Fibroblast of the aortic adventitia (primary cell): Measurements from ENCODE around the gene SUSD2. TPM values are rescaled to one million over a fixed set of nuclear protein-coding genes. Genes with fewer than 3 reads are reported as not detected.
"Not testable (repeated sequence)": the region's sequence is repeated elsewhere in the genome, so short reads cannot be mapped to it uniquely, and the experiment has no call there.

ENCODE experiments used
- DNase-seq: peaks from one replicate; pipeline ENCODE4 v3.0.0-alpha.2; 2010; ENCODE audit warnings: low read depth
- H3K4me3 ChIP-seq: 2 replicates; pipeline ENCODE4 v1.5.1; 2011; ENCODE audit warnings: low read depth, mild to moderate bottlenecking, control low read depth, low read length, moderate library complexity
- CTCF ChIP-seq: IDR thresholded peaks from 2 replicates; pipeline ENCODE4 v1.5.1; 2011; ENCODE audit warnings: mild to moderate bottlenecking, low read length, control low read depth, inconsistent platforms; ENCODE audit not compliant: insufficient read depth
- total RNA-seq: library from RNA; depleted of rRNA; stranded (reverse); fragments of >200 nt; gene quantifications from 2 replicates; pipeline ENCODE4 v1.2.3, GENCODE V29; 2012; ENCODE audit warnings: low replicate concordance

SUSD2 gene, protein sequence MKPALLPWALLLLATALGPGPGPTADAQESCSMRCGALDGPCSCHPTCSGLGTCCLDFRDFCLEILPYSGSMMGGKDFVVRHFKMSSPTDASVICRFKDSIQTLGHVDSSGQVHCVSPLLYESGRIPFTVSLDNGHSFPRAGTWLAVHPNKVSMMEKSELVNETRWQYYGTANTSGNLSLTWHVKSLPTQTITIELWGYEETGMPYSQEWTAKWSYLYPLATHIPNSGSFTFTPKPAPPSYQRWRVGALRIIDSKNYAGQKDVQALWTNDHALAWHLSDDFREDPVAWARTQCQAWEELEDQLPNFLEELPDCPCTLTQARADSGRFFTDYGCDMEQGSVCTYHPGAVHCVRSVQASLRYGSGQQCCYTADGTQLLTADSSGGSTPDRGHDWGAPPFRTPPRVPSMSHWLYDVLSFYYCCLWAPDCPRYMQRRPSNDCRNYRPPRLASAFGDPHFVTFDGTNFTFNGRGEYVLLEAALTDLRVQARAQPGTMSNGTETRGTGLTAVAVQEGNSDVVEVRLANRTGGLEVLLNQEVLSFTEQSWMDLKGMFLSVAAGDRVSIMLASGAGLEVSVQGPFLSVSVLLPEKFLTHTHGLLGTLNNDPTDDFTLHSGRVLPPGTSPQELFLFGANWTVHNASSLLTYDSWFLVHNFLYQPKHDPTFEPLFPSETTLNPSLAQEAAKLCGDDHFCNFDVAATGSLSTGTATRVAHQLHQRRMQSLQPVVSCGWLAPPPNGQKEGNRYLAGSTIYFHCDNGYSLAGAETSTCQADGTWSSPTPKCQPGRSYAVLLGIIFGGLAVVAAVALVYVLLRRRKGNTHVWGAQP
- 0.99 and 5.6 TPM in 2 replicates for total RNA-seq

DNA sequence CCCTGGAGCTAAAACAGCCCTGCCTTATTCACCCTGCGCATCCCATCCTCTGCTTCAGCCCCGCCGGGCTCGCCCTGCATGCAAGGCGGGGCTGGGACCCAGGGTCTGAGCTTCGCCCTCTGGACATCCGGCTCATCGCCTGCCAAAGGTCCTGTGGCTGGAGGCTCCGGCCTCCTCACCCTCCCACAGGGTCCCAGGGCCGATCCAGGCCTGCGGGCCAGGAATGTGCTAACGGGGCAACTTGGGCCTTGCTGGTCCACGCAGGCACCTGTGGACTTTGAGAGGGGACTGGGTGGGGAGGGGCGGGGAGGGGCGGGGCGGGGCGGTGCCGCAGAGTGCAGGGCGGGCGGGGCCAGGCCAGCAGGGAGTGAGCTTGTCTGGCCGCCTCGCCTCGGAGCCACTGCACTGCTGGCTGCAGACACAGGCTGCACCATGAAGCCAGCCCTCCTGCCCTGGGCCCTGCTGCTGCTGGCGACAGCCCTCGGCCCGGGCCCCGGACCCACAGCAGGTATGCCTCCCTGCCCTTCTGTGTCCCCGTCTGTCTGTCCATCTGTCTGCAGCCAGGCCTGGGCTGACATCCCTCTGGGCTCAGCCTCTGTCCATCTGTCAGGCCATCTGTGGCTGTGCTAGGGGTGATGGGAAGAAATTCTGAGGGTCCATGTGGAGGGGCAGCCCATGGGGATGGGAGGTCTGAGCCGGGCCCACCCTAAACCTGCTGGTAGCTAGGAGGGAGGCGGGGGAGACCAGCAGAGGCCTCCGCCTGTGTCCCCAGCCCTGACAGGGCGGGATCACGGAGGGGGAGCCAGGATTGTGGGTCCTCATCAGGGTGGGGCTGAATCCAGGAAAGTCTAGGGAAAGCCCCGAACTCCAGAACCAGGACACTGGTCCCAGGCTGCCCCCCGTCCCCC, at the start of gene SUSD2:
Gene SUSD2 (plus strand): TSS at position 400 of the 908 bp plus-strand sequence. CDS start 33 bp downstream, at position 433.
- TF ChIP-seq CTCF = no peak
- DNase-seq = no peak
- no peak within 1 kb of the TSS for H3K4me3 ChIP-seq

DNA sequence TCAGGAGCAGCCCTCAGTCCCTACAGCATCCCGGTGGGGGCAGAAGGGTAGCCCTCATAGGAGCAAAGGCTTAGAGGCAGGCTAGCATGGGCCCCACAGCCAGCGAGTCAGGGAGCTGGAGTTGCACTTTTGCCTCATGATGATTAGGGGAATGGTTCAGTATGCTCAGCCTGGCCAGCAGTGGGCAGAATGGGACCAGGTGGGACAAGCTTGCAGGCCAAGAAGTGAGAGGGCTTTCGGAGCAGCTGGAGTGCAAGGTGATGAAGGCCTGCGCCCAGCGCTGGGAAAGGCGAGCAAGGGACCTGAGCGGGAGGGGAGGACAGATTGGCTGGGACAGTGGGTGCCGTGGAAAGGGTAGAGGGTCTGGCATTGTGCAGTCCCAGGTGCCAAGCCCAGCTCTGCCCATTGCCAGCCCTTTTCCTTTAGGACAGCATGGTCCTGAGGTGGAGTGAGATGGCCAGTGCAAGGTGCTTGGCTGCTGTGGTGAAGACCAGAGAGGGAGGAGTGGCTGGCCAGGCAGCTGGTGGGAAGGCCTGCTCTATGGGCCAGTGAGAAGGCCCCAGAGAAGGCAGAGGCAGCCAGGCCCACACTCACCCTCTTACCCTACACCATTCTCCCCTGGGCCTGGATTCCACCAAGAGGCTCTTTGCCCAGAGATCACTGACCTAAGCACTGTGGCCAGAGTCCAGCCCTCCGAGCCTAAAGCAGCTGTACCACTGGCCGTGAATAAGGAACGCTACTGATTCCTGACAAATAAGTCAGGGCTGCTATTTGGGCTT, 47.9 kb upstream of the SUSD2 start:
- peak; percentile 32 for TF ChIP-seq CTCF
- H3K4me3 ChIP-seq = no peak overlapping the region
- no peak for DNase-seq

- H3K4me3 ChIP-seq = no peak overlapping the region
- TF ChIP-seq CTCF = no peak
- no peak for DNase-seq
These were observed 47.0 kb upstream of the SUSD2 start for GRCh38 chr22:24134090-24134846.

DNA sequence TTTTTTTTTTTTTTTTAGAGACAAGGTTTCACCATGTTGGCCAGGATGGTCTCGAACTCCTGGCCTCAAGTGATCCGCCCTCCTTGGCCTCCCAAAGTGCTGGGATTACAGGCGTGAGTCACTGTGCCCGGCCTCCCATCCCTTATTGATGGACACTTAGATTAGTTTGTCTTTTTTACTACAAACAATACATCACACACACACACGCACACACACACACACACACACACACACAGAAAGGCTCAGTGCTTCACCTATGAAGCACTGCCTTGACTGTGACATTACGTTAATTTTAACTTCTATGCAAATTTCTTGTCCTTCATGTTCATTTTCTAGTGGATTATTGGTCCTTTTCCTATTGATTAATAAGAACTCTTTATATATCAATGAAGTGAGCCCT, 44.8 kb upstream of the SUSD2 start:
- H3K4me3 ChIP-seq, DNase-seq: not testable (repeated sequence)

DNA sequence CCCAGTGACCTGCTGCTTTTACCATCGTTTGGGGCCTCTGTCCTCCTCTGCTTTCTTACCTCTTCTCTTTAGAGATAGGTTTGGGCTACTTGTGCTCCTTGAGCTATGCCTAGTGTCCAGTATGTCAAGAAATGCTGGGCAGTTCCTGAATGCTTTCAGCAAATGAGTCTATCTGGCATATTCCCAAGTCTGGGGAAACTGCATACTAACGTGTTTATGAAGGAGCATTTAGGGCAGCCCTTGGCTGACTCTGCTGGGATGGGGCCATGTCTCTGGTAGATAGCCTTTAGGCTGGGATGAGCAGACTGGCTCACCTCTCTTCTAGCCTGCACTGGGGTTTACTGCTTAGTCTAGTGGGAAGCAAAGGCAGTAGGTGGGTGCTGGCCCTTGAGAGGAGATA, 43.7 kb upstream of the SUSD2 start:
- TF ChIP-seq CTCF = no peak
- no peak overlapping the region for H3K4me3 ChIP-seq
- peak; percentile 83 for DNase-seq
